ENCODE results near the gene ALOX12. TPM values are rescaled to one million over a fixed set of nuclear protein-coding genes. Genes with fewer than 3 reads are reported as not detected.

Gene ALOX12
- total RNA-seq, 4 donors from 2014 or later = not detected

DNA sequence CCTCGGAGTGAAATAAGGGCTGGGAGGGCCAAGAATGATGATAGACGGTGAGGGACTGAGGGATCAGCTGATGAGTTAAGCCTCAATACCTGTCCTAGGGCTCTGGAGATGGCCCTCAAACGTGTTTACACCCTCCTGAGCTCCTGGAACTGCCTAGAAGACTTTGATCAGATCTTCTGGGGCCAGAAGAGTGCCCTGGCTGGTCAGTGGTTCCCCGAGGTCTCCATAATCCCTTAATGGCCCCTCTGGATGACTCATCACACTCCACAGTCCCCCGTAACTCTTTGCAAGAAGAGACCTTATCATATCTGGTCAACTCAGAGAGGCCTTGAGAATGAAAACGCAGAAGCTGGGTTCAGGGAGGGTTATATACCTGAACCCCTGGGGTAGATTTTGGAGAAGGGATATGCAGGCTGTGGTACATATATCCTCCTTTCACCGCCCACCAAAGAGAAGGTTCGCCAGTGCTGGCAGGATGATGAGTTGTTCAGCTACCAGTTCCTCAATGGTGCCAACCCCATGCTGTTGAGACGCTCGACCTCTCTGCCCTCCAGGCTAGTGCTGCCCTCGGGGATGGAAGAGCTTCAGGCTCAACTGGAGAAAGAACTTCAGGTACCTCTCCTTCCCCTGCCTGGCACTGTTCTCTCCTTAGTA, 3.1 kb downstream of the ALOX12 start:
- DNase-seq = no peak
- intact Hi-C loops (cut with DNase I; ENCODE audit: low total_unique reads) (no loop called here), in situ Hi-C loops (cut with MboI; ENCODE audit: low sequenced_read_pairs in 4 of 4) (no loop called here)
- no peak overlapping the region for H3K4me3 ChIP-seq
- no peaks in the 10 kb centered on the region for H3K4me1 ChIP-seq
- no peak for ATAC-seq
- H3K9me3 ChIP-seq = no peaks in the 10 kb centered on the region
- no peak overlapping the region for H3K27ac ChIP-seq
- peaks cover 0 to 33% of the 10 kb centered on the region in 2 donors for H3K36me3 ChIP-seq
- peaks cover 0 to 15% (median 8%) of the 10 kb centered on the region in 3 donors for H3K27me3 ChIP-seq
- TF ChIP-seq, protein P1, sequence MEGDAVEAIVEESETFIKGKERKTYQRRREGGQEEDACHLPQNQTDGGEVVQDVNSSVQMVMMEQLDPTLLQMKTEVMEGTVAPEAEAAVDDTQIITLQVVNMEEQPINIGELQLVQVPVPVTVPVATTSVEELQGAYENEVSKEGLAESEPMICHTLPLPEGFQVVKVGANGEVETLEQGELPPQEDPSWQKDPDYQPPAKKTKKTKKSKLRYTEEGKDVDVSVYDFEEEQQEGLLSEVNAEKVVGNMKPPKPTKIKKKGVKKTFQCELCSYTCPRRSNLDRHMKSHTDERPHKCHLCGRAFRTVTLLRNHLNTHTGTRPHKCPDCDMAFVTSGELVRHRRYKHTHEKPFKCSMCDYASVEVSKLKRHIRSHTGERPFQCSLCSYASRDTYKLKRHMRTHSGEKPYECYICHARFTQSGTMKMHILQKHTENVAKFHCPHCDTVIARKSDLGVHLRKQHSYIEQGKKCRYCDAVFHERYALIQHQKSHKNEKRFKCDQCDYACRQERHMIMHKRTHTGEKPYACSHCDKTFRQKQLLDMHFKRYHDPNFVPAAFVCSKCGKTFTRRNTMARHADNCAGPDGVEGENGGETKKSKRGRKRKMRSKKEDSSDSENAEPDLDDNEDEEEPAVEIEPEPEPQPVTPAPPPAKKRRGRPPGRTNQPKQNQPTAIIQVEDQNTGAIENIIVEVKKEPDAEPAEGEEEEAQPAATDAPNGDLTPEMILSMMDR (IDR thresholded peaks at IDR 0.05 in 4 of 5, conservative IDR thresholded peaks at IDR 0.05 in 1 of 5) = no peak
- no peak for TF ChIP-seq POLR2A (IDR thresholded peaks at IDR 0.05)

DNA sequence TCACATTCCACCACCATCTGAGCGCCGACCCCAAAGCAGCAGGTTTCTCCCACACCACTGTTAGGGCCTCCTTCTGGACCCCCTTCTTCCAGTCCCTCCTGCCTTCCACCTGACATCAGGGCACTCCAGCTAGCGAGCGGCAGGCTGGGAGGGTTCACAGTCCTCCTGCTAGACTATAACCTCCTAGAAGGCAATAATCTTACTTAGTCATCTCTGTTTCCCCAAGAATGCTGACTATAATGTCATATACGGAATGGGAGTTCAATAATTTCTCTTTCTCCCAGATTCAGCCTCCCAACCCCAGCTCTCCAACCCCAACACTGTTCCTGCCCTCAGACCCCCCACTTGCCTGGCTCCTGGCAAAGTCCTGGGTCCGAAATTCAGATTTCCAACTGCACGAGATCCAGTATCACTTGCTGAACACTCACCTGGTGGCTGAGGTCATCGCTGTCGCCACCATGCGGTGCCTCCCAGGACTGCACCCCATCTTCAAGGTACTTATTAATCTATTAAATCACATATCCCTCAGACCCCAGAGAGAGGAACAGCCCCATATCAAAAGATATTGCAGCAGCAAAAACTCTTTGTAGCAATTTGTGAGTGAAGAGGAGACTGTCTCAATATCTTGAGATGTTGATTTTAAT, 5.6 kb downstream of the ALOX12 start:
- Histone ChIP-seq H3K9me3 (no peaks in the 10 kb centered on the region), H3K27me3 (peaks cover 0 to 7% (median 2%) of the 10 kb centered on the region in 3 donors), H3K36me3 (peaks cover 0 to 33% of the 10 kb centered on the region in 2 donors), H3K27ac (no peak overlapping the region), H3K4me3 (no peak overlapping the region), H3K4me1 (no peaks in the 10 kb centered on the region)
- in situ Hi-C loops (cut with MboI; ENCODE audit: low sequenced_read_pairs in 4 of 4) = loop anchor here (5.0 to 25.0 kb wide), 3 partner anchors 89 to 364 kb away; partner anchors contain the start of genes C17orf100 (in 3 of the 4), MED31 (in 3 of the 4), KIAA0753 (in 1 of the 4) and TXNDC17 (in 1 of the 4)
- intact Hi-C loops (cut with DNase I; ENCODE audit: low total_unique reads) = no loop called here
- TF ChIP-seq, protein P1 (IDR thresholded peaks at IDR 0.05 in 4 of 5, conservative IDR thresholded peaks at IDR 0.05 in 1 of 5) = peak in 4 of 5 experiments; percentile 7 to 39 (median 20)
- no peak for TF ChIP-seq POLR2A (IDR thresholded peaks at IDR 0.05)
- DNase-seq (no peak), ATAC-seq (no peak)

DNA sequence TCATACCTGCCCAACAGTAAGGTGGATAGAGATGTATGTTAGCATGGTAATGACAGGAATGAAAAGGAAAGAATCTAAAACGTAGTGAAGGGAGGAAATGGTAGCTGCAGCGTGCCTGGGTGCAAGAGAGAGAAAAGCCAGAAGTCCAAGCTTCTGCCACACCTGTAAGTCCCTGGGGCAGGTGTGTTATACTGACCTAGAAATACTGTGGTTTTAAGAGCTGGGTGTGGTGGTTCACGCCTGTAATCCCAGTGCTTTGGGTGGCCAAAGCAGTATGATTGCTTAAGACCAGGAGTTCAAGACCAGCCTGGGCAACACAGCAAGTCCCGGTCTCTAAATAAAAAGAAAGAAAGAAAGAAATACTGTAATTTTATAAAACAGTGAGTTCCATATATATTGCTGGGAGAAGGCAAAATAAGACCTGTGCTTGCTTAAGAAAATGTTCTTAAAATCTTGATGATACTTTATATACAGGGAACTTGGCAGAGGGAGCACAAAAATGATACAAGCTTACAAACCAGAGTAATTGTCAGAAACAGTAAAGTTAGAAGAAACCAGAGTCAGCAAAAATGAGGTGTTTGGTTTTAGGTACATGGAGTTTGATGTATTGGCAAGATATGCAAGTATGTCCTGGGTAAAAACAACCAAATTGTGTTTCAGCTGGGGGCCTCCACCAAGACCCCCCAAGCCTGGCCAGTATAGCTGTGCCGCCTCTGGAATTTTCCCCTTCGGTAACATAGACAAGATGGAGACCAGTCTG, 6.6 kb downstream of the ALOX12 start:
- no peak for ATAC-seq
- H3K27ac ChIP-seq = no peak overlapping the region
- intact Hi-C loops (cut with DNase I; ENCODE audit: low total_unique reads) (no loop called here), in situ Hi-C loops (cut with MboI; ENCODE audit: low sequenced_read_pairs in 4 of 4) (loop anchor here (5.0 to 25.0 kb wide), 3 partner anchors 90 to 365 kb away; partner anchors contain the start of genes C17orf100 (in 3 of the 4), MED31 (in 3 of the 4), KIAA0753 (in 1 of the 4) and TXNDC17 (in 1 of the 4))
- no peaks in the 10 kb centered on the region for H3K9me3 ChIP-seq
- H3K27me3 ChIP-seq = no peaks in the 10 kb centered on the region
- peaks cover 0 to 33% of the 10 kb centered on the region in 2 donors for H3K36me3 ChIP-seq
- DNase-seq = no peak
- no peaks in the 10 kb centered on the region for H3K4me1 ChIP-seq
- TF ChIP-seq, protein P1 (IDR thresholded peaks at IDR 0.05 in 4 of 5, conservative IDR thresholded peaks at IDR 0.05 in 1 of 5) = no peak
- TF ChIP-seq POLR2A (IDR thresholded peaks at IDR 0.05) = no peak
- H3K4me3 ChIP-seq = no peak overlapping the region

DNA sequence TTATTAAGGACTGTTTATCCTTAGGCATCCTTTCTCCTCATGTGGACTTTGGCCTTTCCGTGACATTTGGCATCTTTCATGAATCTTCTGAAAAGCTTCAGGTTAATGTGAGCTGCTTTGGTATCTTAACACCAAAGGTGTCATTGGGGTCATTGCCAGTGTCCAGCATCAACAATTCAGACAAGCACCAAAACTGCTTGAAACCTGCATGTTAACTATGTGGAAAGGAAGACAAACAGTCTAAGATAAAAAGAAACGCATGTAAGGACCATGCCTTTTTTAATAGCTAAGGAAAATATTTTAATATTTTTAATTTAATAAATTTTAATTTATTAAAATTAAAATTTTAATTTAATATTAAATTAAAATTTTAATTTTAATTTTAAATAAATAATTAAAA, 7.9 kb downstream of the ALOX12 start:
- in situ Hi-C loops (cut with MboI; ENCODE audit: low sequenced_read_pairs in 4 of 4) (loop anchor here (5.0 to 25.0 kb wide), 3 partner anchors 91 to 366 kb away; partner anchors contain the start of genes C17orf100 (in 3 of the 4), MED31 (in 3 of the 4), KIAA0753 (in 1 of the 4) and TXNDC17 (in 1 of the 4)), intact Hi-C loops (cut with DNase I; ENCODE audit: low total_unique reads) (loop anchor here (1.0 kb wide), 1 partner anchor 89 kb away; no protein-coding TSS in a partner anchor)
- no peak overlapping the region for H3K4me3 ChIP-seq
- H3K27me3 ChIP-seq = no peaks in the 10 kb centered on the region
- no peaks in the 10 kb centered on the region for H3K4me1 ChIP-seq
- DNase-seq = no peak
- ATAC-seq = no peak
- H3K36me3 ChIP-seq = peaks cover 0 to 33% of the 10 kb centered on the region in 2 donors
- no peak overlapping the region for H3K27ac ChIP-seq
- TF ChIP-seq POLR2A (IDR thresholded peaks at IDR 0.05) = no peak
- TF ChIP-seq, protein P1 (IDR thresholded peaks at IDR 0.05 in 4 of 5, conservative IDR thresholded peaks at IDR 0.05 in 1 of 5) = no peak
- H3K9me3 ChIP-seq = no peaks in the 10 kb centered on the region

All from gastrocnemius medialis (tissue), 4 donors.